HG02870 (cell line): Measurements from ENCODE around the gene IFI27L1.

Source experiments
- ATAC-seq: cut with Tn5 transposase; IDR thresholded peaks from one replicate; pipeline ENCODE4 v1.9.1; 2021; ENCODE audit warnings: mild to moderate bottlenecking, moderate library complexity; ENCODE audit not compliant: unreplicated experiment

Gene IFI27L1, protein sequence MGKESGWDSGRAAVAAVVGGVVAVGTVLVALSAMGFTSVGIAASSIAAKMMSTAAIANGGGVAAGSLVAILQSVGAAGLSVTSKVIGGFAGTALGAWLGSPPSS

DNA sequence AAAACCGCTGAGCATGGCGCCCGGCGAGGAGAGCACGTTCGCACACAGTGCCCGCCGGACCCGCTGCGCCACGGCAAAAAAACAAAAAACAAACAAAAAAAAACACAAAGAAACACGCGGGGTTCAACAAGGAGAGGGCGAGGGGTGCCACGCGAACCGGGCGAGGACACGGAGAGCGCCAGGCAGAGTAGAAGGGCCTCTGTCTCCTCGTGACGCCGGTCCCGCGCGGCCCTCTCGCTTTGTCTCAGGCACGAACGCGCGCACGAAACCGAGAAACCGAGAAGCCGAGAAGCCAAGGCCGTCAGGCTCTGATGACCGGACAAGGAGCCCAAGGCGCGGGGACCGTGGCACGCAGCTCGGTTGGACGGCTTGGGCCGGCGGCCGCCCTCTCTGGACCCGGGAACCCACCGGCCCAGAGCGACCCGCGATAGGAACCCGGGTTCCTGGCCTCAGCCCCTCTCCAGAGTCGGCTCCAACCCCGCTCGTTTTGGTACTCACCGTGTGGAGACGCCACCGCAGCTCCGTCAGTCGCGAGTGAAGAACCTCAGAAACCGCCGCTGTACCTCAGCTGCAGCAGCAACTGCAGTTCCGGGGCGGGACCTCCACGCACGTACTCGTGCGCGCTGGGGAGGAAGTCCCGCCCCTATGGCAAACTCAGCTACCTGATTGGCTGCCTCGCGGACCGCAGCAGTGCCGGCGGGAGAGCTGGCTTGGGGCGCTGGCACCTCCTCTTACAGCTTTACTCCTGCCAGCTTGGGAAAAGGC lies at the start of gene IFI27L1, which contains the start of gene DDX24:
Gene IFI27L1, plus strand, starts transcription at position 690 of the 765 bp plus-strand sequence. CDS start 15,628 bp downstream, outside the sequence.
Gene DDX24, minus strand, starts transcription at position 582 of the 765 bp plus-strand sequence. CDS start 1,460 bp downstream, outside the sequence.
- ATAC-seq: peak; percentile 97

DNA sequence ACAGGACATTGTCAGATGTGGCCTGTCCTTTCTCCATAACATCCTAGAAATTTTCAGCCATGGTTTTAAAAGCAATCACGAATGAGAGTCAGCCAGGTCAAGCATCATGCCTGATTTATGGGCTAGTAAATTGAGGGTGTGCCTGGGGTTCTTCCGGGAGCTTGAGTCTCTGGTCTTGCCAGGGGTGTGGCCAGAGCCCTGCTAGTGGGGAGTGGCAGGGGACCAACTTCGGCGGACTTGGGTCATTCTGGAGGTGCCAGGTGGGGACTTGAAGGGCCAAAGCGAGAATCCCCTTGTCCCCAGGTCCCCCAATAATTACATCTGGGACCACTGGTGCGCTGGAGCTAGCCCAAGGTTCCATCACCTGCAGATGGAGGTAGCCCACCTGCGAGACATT lies 49.2 kb upstream of the IFI27L1 start:
- ATAC-seq: no peak

DNA sequence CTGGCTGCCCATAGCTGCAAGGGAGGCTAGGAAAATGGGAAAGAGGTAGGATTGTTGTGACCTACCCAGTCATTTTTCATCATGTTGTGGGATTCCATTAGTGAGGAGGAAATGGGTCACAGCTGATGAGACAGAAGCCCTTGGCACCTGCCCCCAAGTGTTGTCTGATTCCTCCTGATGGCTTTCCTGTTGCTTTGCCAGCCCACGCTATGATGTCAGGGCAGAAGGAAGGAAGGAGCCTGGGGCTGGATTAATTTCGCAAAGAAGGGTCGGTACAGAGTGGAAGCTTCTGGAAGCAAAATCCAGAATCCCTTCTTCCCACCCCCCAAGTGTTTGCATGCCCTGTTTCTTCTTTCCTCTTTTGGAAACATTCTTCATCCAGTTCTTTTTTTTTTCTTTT lies 46.2 kb upstream of the IFI27L1 start:
- ATAC-seq: no peak

DNA sequence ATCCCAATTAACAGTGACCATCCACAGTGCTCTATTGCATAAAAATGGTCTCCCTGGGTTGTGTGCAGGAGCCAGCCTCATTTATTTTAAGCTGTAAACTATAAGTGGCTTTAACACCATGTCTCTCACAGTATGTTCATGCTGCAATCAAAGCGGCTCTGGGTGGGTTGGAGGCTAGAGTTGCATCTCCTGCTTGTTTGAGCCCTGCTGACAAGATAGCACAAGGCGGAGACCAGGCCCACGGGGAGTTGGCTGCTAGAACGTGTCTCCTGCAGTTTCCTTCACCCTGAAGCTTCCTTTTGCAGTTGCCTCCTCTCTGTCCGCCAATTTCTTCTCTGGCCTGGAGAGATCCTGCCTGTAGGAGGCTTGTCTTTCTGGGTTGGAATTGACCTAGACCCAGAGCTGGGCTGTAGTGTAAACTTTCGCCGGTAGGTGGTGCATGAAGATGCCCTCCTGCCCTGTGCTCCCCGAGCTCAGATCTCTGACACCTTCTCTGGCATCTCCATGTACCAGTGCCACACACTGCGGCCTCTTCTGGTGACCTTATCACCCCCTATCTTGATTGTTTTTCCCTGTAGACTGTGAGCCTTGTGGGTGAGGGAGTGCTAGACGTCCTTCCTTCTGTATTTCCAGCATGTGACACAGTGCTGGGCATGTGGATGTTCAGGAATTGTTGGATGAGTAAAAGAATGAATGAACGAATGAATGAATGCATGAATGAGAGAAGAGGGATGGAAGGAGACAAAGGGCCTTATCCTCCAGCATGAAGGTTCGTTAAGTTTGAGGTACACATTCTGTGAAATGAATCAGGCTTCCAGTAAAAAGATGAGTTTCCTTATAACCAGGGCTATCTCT lies 44.6 kb upstream of the IFI27L1 start:
- ATAC-seq: peak; percentile 74

DNA sequence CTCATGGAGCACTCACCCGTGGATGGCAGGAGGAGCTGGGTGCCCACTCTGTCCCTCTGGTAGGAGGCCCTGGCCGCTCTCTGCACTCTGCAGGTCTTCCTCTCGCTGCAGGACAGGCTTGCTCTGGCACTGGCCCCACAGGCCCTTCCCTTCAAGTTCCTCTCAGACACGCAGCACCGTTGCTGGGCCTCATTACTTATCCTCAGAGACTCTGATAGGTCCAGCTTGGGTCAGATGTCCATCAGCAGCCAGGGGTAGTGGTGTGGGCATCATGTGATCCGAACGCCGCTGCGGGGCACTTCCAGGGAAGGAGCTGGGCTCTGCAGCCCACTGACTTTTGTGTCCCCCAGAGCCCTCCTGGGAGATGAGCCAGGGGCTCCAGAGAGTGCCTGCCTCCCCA lies 43.2 kb upstream of the IFI27L1 start:
- ATAC-seq: no peak

DNA sequence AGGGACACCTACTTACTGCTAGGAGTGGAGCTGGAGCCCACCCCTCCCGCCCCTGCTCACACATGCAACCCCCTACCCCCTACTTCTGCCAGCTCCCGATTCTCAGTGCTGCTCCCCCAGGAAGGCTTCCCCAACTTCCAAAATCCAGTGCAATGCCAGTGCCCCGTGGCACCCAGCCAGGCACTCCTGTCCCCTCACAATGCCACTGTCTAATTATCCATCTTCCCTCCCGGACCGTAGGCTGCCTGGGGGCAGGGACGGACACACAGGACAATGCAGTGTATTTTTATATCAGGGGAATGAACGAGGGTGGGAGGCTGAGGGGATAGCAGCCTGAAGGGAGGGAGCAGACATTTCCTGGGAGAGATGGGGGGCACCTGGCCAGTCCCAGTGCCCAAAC lies 42.6 kb upstream of the IFI27L1 start:
- ATAC-seq: no peak

DNA sequence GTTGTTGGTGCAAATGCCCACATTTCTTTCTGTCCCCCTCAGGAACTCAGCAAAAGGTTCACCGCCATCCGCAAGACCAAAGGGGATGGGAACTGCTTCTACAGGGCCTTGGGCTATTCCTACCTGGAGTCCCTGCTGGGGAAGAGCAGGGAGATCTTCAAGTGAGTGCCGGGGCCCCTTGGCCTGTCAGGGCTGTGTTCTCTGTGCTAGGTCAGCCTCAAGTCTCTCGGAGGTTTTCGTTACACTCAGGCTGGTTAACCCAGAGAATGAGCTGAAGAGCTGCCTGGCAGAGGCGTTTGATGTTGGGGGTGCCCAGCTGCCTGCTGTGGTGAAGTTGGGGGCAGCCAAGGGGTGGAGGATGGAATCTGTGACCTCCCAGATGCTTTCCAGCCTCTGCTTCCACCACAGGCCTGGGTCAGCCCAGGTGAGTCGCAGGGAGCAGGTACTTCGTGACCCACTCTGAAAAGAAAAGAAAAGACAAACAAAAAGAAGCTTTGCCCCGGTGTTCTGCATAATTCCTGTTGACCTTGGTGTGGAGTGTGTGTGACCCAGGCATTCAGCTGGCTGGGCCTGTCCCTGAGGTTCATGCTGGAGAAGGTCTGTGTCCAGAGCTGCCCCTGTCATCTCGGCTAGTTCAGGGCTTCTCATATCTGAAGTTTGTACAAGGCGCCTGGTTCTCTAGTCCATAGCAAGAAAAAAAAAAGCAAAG lies 42.0 kb upstream of the IFI27L1 start:
- no peak for ATAC-seq

DNA sequence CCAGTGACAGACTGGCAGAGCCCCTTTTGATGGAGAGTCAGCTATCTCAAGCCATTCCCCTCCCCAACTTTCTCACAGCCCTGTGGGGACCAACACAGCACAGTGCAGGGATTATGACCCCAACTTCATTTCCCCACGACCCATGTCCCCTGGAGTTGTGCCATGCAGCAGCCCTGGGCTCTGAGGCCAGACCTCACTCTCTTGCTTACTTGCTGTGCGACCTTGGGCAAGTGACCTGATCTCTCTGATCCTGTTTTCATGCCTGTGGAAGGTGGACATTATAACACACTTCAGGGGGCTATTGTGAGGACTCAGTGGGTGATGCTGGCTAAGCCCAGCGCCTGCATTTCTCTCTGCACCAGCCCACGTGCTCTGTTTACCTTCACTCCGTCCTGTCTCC lies 40.9 kb upstream of the IFI27L1 start:
- no peak for ATAC-seq

DNA sequence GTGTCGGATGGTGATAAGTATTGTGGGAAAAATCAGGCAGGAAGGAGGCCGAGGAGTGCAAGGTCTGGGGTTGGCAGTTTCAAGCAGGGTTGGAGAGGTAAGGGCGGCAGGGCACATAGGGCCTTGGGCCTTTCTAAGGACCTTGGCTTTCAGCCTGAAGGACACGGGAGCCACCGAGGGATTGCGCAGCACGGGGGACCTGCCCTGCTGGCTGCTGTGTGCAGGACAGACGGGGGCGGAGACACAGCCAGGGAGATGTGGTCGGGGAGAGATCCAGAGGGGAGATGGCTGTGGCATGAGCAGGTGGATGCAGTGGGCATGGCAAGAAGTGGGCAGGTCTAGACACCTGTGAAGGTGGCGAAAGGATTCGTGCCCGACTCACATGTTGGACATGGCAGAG lies 40.3 kb upstream of the IFI27L1 start:
- ATAC-seq: no peak

DNA sequence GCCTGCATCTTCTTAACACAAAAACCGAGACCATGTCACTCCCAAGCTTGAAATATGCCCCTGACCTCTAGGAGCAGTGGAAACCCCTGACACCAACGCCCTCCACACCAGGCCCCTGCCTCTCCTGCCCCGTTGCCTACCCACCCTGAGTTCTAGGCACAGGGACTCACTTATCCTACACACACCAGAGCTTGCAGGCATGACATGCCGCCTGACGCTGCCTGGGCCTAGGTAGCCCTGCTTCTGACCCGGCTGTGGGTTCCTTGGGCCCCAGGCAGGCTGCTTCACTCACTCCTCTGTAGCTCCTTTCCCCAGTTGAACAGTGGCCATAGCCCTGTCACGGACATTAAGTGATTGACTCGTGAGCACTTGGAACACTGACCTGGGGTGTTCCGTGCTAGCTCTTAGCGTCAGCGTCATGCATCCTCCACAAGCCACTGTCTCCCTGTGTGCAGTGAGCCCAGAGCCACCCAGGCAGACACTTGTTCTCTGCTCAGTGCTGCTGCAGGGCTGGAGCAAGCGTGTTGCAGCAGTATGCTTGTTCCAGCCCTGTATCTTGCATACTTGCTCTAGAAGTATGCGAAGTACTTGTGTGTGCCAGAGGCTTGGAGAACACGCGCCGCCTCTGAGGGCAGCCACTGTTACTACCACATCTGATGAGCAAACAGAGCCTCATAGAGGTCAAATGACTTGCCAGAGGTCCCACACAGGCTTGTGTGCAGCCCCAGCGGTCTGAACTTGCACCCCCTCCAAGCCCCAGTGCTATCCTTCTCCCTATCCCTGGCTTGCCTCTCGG lies 39.4 kb upstream of the IFI27L1 start:
- no peak for ATAC-seq

DNA sequence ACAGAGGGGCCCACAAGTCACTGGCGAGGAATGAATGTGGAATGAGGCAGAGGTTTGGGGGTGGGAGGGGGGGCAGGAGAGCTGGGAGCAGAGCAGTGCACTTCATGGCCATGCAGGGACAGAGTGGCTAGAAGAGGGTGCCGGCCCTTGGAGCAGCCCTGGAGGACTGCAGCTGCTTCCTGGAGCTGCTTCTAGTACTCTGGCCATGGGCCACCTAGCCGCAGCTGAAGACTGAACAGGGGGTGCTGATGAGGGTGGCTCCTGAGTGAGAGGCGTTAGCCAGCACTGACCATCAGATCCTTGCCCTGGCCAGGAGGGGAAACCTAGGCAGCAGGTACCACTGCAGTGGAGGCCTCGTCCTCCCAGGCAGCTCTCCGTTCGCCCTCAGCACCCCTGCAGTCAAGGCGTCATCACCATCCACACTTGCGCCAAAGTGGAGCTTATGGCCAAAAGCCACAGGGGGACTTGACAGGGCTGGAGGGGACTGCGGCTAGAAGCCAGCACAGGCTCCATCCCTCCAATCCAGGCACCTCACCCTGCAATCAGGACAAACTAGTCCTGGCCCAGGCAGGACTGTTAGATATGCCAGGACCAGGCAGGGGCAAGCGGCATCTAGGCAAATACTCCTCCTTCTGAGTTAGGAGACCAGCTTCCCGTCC lies 38.5 kb upstream of the IFI27L1 start:
- ATAC-seq: no peak

DNA sequence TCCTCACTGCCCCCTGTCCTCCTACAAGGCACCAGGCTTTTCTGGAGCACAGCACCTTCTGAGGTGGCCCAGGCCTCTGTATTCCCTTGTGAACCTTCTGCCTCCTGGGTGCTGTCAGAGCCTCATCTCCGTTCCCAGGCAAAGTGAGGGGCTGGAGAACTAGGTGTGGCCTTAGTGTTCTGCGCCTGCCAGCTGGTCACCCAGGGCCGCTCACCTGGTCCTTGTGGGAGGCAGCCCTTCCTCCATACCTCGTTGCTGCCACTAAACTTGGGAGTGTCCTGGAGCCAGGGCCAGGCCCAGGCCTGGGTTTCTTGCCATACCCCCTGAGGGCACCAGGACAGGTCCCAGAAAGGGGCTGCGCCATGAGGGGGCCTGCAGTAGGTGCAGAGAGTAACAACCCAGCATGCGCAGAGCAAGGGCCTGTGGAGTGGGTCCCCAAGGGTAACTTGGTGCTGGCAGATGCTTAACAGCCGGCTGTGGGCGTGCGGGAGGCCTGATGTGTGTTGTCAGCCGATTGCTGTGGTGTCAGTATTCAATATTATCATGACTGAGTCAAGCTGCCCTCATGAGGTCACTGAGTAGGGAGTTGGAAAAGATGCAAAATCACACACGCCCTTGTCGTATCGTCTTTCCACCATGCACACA lies 37.9 kb upstream of the IFI27L1 start:
- no peak for ATAC-seq

DNA sequence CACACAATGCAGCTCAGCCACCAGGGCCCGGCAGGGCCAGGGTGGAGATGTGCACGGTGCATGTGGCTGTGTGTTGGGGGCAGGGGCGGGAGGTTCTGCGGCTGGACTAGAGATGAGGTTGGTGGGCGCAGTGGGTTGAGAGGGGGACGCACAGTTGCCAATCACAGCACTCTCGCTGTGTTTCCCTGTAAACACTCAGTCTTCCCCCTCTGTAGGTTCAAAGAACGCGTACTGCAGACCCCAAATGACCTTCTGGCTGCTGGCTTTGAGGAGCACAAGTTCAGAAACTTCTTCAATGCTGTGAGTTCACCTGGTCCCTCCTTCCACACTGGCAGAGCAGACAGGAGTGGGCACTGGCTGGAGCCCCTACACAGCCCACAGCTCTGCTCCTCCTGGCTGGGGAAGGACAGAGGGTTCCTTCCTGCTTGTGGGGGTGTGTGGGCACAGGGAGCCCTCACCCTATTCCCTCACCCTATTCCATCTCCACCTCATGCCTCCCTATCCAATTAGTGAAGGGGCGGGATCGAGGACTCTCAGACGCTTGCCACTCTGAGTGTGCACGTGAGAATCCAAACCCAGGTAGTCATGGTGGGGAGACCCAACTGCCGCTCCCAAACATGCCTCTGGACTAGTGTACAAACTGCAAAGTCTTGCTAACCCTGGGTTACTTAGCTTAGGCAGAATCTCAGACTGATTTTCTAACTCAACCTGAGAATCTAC lies 37.2 kb upstream of the IFI27L1 start:
- no peak for ATAC-seq

DNA sequence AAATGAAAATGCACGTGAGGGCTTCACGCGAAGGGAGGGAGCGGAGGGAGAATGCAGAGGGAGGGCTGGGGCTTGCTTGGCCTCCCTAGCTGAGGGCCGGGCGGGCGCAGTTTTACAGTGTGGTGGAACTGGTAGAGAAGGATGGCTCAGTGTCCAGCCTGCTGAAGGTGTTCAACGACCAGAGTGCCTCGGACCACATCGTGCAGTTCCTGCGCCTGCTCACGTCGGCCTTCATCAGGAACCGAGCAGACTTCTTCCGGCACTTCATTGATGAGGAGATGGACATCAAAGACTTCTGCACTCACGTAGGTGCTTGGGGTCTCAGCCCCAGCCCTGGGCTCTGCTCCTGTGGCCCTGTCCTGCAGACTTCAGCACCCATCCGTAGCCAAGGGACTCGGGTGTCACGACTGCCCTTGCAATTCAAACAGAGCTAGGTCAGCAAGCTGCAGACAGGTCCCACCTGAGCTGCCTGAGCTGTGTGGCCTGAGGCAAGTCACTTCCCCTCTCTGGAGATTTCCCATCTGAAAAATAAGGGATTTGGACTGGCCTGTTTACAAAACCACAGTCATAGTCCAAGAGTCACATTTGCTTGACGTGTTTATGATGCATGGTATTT lies 36.5 kb upstream of the IFI27L1 start:
- ATAC-seq: no peak

DNA sequence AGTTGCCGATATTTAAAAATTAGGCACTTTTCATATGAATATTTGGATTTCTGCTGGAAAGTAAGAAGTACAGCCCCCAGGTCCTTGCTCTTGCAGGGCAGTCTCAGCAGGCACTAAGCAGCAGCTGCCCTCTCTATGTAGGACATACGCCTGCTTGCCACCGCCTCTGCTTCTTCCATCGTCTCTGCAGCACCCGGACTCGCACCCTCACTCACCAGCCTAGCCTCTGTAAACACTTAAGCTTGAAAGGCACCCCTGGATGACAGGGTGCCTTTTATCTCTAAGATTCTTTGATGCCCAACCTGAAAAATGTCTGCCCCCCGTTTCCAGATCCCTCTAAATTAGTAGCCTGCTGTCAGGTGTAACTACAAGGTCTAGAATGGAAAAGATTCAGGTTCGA lies 36.0 kb upstream of the IFI27L1 start:
- ATAC-seq: no peak

DNA sequence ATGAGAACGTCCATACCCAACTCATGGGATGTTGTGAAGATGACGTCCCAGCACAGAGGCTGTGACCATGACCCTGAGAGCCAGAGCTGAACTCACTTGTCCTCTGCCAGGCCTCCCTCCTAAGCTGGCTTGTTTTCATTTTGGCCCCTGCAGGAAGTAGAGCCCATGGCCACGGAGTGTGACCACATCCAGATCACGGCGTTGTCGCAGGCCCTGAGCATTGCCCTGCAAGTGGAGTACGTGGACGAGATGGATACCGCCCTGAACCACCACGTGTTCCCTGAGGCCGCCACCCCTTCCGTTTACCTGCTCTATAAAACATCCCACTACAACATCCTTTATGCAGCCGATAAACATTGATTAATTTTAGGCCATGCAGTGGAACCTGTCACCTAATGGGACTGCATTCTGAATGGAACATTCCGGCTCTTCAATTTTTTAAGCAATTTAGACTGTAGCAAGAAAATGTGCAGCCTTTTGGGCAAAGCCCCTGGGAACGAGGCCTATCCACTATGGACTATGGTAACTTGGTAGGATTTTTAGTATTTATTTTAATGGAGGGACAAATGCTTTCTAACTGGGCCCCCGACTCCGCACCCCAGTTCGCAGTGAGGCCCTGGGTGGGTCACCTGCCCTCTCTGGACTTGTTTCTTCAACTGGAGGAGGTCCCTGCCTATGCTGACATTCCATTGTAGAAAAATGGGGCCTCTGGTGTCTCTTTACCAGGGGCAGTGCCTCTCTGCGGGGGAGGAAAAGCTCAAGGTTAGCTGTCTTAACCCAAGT lies 35.4 kb upstream of the IFI27L1 start:
- ATAC-seq: no peak

DNA sequence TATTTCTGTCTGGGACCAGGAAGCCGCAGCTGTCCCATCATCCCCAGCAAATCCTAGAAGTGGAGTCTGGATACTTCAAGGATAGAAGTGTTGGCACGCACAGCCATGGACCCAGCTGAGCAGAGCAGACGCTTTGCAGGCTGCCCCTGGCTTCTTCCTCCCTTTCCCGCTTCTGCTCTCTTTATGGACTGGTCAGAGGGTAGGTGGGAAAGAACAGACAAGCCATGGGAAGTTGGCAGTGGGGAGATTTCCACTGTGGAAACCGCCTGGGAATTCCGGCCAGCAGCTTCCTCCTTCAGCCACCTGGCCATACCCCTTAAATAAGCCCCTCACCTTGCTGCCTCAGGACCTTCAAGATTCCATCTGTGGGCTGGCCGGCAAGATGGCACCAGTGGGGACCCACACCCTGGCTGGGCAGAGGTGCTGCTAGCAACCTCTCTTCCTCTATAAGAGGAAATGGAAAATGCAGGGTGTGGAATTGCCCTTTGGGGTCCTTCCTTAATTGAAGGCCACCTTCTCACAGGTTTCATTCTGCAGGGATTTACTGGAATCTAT lies 34.3 kb upstream of the IFI27L1 start:
- no peak for ATAC-seq
